GM12892 (cell line): ENCODE measurements around the gene ANTXRL.

Experiments
- POLR2A ChIP-seq: IDR thresholded peaks from 2 replicates; pipeline ENCODE4 v1.6.1; 2011; ENCODE audit warnings: low read depth, low read length, control low read depth
- POLR2AphosphoS5 ChIP-seq: IDR thresholded peaks from 2 replicates; pipeline ENCODE4 v1.6.1; 2011; ENCODE audit warnings: low read depth, low read length, control low read depth

DNA sequence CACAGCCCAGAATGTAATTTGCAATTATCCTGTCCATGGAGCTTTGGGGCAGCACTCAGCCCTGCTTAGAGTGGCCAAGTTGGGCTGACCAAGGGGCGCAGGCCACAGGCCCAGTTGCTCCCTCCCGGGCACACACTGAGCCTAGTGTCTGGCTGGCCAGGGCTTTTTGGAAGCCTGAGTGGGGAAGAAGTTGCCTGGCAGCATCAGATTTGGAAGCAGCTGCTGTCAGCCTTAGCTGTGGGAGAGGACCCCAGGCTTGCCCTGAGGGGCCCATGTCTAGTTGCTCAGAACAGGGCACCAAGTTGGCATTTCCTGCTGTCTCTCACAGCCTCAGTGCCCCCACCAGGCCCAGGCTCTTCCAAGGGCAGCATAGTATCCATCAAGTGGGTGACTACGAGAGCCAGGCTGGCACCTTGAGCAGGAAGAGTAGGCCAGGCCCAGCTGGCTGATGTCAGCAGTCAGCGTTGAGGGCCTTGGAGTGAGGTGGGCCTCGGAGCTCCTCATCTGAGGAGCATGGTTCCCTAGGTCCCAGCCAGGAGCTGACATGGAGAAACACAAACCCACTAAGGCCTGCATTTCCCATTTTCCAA lies 14.4 kb downstream of the ANTXRL start:
- TF ChIP-seq POLR2AphosphoS5, result no peak
- TF ChIP-seq POLR2A, result no peak
